M059J (cell line): ENCODE measurements around the gene PFDN5. TPM values are rescaled to one million over a fixed set of nuclear protein-coding genes. Genes with fewer than 3 reads are reported as not detected.

ENCODE experiments used
- DNase-seq: peaks from one replicate; pipeline ENCODE4 v3.0.0-alpha.2; 2012; ENCODE audit warnings: low read depth
- total RNA-seq: library from RNA; depleted of rRNA; stranded (reverse); fragments of >200 nt; shearing (Covaris generic); gene quantifications from 2 replicates; pipeline ENCODE4 v1.2.3, GENCODE V29; 2014; rRNA removed

The PFDN5 gene
- 404 and 498 TPM in 2 replicates for total RNA-seq

DNA sequence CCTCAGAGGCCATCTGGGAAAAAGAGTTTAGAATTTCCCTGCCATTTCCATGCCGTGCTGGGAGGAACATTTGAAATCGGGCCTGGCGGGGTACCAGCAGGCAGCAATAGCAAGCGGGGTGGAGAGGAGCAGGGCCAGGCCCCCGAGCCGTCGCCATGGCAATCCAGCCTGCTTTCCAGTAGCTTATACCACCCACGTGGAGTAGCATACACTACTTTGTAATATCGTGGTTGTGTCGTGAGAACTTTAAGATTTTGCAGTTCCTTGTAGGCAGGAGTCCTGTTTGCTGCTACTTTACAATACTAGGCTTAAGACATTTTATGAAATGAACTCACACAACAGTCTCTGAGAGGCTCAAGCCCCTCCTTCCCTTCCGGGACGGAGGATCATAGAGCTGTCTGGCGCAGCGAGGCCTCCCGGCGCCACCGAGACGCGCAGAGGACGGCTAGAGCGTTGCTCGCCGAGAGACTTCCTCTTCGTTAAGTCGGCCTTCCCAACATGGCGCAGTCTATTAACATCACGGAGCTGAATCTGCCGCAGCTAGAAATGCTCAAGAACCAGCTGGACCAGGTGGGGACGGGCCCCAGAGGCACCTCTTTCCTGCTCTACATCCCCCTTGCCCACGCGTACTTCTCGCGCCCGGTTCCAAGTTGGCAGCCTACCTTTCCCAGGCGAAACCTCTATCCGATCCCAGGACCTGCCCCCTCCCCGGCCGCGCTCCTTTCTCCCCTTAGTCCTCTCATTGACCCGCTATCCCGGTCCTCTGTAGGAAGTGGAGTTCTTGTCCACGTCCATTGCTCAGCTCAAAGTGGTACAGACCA, at the start of gene PFDN5:
TSS of gene PFDN5 (plus strand) at position 473 of the 821 bp plus-strand sequence. CDS start at position 499, 26 bp downstream.
- DNase-seq = peak; percentile 88

DNA sequence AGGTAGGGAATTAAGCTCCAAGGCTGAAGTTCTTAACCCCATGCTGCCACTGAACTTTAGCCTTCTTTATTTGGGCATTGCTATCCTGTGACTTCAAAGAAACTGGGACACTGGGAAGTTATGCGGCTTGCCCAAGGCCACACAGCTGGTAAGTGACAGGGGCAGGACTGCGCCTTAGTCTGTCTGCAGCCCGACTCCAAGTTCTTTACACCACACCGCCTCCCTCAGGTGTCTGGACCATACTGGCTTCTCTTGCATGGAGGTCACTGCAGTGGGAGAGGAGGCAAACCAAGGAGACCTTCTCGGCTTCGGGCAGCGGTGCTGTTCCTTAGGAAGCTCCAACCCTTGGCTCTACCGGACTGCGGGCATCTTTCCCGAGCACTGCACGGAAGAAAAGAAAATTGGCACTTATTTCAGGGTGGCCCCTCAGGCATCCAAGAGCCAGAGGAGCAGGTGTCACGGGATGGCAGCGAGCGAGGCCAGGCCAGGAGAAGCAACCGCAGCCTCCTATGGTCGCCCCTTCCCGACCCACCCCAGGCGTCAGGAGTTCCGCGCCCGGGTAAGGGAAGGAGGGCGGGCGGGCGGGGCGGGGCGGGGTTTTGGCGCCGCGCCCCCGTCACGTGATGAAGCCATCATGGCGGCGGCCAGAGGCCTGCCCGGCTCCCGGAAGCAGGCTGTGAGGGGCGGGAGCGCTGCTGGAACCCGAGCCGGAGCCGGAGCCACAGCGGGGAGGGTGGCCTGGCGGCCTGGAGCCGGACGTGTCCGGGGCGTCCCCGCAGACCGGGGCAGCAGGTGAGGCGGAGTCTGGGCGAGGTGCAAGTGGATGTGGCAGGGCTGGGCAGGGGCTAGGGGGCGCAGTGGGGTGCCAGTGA, 43.6 kb upstream of the PFDN5 start:
- peak; percentile 81 for DNase-seq

DNA sequence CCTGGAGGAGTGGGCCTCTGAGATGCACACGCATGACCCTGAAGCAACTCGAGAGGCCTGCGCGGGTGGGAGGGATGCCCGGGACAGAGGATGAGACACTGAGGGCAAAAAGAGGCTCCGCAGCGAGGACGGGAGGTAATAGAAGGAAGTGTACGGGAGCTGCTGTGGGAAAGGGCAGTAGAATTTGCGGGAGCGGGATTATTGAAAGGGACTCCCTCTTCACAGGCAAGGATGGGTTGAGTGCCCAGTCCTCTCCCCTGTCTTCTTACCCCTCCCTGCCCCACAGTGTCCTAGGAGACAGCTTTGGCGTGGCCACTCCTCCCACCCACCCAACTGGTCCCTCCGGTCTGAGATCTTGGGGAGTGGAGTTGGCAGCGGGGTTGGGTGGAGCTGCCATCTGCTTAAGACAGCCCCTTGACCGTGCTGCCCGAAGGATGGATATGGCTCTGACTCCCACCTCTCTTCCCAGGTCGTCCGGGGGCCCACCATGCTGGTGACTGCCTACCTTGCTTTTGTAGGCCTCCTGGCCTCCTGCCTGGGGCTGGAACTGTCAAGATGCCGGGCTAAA, 42.9 kb upstream of the PFDN5 start:
- DNase-seq = no peak

DNA sequence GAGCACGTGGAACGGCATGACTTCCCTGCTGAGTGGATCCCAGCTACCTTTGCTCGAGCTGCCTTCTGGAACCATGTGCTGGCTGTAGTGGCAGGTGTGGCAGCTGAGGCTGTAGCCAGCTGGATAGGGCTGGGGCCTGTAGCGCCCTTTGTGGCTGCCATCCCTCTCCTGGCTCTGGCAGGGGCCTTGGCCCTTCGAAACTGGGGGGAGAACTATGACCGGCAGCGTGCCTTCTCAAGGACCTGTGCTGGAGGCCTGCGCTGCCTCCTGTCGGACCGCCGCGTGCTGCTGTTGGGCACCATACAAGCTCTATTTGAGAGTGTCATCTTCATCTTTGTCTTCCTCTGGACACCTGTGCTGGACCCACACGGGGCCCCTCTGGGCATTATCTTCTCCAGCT, 42.0 kb upstream of the PFDN5 start:
- no peak for DNase-seq

DNA sequence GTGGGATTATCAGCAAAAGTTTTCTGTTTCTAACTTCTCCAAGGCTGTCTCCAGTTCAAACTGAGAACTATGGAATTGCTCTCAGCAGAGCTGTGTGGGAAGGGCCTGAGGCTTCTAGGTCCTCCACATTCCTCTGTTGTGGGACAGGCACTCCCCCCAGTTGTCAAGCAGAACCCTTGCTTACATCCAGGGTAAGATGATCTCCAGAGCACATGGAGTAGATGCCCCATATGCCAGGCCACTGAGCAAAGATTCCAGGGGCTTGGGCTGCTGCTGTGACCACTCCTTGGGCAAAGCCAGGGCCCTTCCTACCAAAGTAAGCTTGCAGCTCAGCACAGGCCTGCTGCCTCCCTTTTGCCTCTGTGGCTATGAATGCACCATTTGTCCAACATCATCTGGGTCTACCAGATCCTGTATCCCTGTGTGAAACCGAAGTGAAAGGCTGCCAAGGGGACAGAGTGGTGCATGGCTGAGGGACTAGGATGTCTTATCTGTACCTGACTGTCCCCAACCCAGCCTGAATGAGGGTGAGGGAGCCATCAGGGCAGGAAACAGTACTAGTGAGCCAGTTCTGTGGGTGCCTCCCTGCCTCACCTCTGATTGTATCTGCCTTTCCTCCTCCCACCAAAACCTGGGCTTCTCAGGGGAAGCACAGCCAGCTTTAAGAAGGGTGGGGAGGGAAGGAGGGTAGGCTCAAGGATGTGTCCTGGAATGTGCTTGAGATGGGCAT, 40.4 kb upstream of the PFDN5 start:
- no peak for DNase-seq

DNA sequence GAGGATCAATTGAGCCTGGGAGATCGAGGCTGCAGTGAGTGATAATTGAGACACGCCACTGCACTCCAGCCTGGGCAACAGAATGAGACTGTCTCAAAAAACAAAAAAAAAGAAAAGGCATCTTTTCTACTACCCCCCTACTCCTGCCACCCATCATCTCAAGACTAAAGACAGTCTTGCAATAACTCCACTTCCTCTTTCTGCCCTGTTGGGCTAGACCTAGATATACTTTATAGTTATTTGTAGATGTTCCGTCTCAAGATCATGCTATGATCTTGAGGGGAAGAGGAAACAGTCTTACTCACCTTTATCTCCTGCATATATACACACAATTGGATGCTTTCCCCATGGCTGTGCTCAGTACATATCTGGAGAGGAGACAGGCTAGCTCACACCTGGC, 39.3 kb upstream of the PFDN5 start:
- DNase-seq = no peak

DNA sequence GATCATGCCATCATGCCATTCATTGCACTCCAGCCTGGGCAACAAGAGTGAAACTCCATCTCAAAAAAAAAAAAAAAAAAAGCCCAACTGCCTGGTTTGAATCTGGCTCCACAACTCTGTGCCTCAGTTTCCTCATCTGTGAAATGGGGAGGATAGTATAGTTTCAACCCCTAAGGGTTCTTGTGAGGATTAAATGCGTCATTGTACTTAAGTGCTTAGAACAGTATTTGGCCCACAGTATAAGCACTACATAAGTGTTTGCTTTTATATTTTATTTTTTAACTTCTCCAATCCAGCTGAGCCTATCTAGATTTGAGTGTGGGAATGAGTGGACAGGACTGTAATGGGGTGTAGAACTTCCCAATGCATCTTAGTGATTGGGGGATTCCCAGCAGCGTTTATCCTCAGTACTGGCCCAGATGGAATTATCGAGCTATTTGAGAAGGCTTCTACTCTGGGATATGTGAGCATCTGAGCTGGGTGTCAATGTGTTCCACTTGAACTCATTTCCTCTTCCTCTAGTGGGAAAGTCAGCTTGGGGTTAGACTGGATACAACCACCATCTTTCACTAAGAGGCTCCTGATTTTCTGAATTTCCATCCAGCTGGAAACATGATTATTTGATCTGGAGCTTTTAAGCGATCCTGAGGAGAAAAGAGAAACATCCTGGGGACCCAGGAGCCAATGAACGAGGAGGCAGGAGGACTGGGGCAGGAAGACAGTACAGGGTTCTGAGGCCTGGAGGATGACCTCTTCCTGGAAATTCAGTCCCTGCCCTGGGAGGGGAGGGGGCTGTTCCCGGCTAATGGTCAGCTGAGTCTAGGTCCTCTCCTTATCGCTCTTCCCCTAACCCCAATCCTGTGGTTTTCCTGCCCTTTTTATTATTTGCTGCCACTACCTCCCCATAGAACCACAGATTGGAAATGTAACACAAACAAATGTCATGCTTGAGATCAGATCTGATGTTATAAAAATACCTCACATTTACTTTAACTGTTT, 36.5 kb upstream of the PFDN5 start:
- DNase-seq = no peak

DNA sequence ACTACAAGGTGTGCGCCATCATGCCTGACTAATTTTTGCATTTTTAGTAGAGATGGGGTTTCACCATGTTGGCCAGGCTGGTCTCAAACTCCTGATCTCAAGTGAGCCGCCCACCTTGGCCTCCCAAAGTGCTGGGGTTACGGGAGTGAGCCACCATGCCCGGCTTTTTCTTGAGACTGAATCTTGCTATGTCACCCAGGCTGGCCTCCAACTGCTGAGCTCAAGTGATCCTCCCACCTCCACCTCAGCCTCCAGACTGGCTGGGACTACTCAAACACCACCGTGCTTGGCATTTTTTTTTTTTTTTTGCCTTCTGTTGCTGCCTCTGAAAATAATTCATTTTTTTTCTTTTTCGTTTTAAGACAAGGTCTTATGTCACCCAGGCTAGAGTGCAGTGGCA, 35.5 kb upstream of the PFDN5 start:
- no peak for DNase-seq

DNA sequence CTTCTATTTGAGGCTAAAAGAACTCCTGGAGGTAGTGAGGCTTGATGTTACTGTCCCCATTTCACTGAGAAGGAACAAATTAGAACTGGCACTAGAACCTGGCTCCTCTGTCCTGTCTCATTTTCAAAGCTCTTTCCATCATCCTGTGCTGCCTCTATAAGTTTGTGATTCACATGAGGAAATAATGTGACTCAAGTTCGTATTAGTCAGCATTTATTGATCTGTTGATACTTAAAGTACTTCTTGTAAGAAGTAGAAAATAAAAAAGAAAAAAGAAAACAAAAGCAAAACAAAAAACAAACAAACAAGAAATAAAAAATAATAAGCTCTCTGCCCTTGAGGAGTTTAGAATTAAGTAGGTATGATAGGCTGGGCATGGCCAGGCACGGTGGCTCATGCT, 29.6 kb upstream of the PFDN5 start:
- DNase-seq = no peak

DNA sequence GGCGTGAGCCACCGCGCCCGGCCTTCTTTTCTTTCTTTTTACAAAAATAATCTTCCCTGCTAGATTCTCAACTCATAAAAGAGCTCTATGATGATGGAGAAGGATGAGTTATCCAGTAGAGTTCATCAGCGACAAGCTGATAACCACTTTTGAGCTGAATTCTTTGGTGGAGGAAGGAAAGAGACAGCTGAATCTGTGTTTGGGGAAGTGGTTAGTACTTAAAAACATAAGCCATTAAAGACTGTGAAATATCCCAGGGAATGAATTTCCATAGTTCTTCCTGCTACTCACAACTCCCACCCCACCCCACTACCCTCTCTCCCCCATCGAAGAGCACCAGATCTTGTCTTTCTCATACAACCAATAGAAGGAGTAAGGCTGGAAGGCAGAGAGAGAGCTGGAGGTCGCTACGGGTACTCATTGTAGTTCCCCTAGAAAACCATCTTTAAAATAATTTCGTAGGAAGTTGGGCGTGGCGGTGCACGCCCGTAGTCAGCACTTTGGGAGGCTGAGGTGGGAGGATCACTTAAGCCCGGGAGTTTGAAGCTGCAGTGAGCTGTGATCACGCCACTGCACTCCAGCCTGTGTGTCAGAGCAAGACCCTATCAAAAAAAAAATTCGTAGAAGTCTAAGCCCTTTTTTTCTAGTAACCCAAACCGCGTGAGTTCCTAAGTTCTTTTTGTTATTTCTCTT, 27.9 kb upstream of the PFDN5 start:
- DNase-seq = no peak

DNA sequence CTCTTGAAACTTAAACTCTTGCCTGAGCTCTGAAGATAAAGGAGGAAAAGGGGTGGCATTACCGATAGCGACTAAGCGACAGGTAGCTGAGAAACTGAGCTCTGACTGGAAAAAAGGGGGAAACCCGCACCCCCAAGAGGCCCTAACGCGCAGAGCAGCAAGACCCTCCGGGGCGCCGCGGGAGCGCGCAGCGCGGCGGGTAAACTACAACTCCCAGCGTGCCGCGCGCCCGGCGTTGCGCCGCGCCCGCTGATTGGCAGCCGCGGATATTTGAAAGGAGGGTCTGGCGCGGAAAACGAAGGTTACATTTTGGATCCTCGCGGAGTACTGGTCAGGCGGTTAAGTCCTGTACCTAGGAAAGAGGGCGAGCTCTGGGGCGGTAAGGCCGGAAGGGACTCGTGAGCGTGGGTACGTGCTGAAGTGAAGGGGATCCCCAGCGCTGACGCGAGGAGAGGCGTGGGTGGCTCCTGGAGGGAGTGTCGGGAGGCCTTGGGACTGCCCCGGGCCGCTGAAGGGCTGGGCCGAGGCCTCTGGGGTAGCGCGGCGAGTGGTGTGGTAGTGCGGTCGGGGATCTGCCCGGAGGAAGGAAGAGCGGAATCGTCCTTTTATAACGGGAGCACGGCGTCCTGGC, 27.2 kb upstream of the PFDN5 start, which contains the start of gene ESPL1:
TSS of gene ESPL1 (plus strand) at position 301 of the 631 bp plus-strand sequence. CDS start 468 bp downstream, outside the sequence.
- DNase-seq = peak; percentile 71

DNA sequence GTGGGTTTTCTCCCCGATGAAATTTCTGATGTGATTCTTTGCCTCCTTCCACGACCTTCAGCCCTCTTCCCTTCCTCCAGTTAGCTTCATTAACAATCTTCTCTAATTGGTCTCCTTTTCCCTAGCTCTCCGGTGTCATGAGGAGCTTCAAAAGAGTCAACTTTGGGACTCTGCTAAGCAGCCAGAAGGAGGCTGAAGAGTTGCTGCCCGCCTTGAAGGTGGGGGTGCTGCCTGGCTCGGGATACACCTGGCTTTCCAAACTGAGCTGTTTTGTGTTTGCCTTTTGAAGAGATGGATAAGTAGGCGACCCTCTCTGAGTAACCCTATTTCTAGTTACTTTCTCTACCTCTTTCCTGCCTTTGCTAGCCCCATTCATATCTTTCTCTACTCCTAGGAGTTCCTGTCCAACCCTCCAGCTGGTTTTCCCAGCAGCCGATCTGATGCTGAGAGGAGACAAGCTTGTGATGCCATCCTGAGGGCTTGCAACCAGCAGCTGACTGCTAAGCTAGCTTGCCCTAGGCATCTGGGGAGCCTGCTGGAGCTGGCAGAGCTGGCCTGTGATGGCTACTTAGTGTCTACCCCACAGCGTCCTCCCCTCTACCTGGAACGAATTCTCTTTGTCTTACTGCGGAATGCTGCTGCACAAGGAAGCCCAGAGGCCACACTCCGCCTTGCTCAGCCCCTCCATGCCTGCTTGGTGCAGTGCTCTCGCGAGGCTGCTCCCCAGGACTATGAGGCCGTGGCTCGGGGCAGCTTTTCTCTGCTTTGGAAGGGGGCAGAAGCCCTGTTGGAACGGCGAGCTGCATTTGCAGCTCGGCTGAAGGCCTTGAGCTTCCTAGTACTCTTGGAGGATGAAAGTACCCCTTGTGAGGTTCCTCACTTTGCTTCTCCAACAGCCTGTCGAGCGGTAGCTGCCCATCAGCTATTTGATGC, 26.4 kb upstream of the PFDN5 start:
- DNase-seq = no peak

DNA sequence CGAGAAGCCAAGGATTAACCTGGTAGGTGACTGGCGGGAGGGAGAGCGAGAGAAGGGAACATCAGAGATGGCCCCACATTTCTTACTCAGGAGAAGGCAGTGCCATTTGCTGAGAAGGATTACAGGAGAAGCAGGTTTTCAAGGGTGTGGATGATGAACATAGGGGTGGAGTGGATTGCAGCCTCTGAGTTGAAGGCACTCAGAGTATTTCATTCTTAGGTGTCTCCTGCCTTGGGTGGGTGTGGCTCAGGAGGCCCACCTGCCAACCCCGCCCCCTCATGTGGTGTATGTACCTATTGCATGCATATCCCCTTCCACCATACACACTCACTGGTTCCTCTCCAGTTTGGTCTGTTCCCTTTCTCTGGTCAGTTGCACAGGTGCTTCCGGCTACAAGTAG, 20.9 kb upstream of the PFDN5 start:
- DNase-seq = no peak

DNA sequence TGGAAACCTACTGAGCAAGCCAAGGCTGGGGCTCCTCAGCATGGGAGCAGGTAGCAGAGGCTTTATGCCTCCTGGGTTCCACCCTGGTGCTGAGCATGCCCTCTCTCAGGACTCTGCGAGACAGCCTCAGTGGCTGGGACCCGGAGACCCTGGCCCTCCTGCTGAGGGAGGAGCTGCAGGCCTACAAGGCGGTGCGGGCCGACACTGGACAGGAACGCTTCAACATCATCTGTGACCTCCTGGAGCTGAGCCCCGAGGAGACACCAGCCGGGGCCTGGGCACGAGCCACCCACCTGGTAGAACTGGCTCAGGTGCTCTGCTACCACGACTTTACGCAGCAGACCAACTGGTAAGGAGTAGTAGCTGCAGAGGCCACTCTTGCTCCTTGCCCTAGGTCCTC, 18.8 kb upstream of the PFDN5 start:
- no peak for DNase-seq

DNA sequence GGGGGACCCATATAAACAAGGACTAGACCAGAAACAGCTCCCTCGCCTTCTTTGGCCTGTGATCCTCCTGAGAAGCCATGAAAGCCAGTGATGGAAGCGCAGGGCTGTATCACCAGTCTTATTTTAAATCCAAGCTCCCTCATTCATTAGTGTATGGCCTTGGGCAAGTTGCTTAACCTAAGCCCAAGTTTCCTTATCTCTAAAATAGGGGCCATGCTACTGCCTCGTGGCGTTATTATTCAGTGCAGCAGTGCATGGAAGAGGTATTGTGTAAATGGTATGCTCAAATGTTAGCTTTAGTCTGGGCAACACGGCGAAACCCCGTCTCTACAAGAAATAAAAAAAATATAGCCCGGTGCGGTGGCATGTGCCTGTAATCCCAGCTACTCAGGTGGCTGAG, 17.4 kb upstream of the PFDN5 start:
- DNase-seq = no peak

DNA sequence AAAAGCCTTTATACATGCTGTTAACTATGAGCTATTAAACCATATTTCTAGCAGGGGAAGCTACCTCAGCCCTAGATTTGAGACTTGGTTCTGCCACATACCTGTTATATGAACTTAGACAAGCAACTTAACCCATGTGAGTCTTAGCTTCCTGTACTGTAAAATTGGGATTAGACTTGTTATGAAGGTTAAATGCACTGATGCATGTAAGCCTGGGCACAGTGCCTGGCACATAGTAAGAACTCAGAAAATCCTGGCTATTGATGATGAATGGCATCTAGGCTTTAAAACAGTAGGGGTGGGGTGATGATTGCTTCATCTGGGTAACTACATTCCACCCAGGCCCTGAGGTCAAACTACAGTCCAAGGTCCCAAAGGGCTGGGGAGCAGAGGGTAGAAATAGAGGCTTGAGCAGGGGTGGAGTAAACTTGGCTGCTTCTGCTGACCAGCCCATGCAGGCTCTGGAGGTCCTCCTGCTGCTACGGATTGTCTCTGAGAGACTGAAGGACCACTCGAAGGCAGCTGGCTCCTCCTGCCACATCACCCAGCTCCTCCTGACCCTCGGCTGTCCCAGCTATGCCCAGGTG, 16.0 kb upstream of the PFDN5 start:
- DNase-seq = no peak

DNA sequence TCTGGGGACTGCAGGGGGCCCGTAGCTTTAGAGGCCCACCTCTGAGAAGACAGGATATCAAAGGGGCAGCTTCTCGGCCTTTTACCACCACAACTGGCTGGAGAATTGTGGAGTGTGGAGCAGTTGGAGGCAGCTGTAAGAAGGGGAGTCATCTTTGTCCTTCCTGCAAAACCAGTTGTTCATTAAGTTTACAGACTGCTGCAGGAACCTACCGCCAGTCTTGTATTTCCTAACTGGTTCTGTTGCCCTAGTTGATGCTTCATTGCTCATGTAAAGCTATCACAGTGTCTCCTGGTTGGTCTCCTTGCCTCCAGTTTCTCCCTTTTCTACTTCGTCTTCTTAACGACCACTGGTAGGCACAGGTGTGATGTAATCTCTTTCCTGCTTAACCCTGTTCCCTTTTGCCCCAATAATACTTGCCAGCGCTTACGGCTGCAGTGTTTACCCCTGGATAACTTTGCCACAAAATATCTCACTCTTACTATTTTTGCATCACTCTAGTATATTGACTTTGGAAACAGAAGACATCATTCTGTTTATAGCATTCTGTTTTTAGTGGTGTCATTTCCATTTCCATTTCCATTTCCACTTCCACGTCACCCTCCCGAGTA, 15.3 kb upstream of the PFDN5 start:
- no peak for DNase-seq
